ENCODE results near the gene SUPT6H.
"Not testable (repeated sequence)": the region's sequence is repeated elsewhere in the genome, so short reads cannot be mapped to it uniquely, and the experiment has no call there.

Gene SUPT6H

GRCh38 chr17:28719021-28719433 is 57.0 kb downstream of the SUPT6H start:
- DNase-seq (ENCODE audit: low spot score), result no peak

DNA sequence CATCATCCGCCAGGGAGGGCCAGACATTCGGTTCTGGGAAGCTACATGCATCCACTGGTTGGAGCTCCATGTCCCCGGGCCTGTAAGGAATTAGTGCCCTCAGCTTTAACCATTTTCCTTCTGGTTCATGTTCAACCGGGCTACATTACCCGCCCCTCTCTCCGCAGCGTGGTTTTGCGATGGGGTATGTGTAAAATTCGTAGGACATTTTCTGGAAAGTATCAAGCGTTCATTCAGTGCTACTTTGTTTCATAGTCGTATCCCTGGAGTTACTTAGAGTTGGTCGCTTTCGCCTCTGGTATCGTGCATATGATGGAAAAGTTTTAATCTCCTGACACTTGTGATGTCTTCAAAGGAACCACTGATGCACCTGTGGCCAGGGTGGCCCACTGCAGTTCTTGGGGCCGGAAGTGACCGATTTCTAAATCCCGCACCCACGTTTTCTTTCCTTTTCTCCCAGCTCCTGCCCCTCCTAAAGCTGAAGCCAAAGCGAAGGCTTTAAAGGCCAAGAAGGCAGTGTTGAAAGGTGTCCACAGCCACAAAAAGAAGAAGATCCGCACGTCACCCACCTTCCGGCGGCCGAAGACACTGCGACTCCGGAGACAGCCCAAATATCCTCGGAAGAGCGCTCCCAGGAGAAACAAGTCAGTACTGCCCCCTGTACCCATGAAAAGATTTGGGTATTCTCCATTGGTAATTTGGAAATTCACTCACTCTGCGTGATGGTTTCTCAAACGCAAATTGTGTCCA is 58.4 kb downstream of the SUPT6H start:
- no peak for DNase-seq (ENCODE audit: low spot score)

- not testable (repeated sequence) for DNase-seq (ENCODE audit: low spot score)
Measured at GRCh38 chr17:28720997-28721329, 59.0 kb downstream of the SUPT6H start.

DNA sequence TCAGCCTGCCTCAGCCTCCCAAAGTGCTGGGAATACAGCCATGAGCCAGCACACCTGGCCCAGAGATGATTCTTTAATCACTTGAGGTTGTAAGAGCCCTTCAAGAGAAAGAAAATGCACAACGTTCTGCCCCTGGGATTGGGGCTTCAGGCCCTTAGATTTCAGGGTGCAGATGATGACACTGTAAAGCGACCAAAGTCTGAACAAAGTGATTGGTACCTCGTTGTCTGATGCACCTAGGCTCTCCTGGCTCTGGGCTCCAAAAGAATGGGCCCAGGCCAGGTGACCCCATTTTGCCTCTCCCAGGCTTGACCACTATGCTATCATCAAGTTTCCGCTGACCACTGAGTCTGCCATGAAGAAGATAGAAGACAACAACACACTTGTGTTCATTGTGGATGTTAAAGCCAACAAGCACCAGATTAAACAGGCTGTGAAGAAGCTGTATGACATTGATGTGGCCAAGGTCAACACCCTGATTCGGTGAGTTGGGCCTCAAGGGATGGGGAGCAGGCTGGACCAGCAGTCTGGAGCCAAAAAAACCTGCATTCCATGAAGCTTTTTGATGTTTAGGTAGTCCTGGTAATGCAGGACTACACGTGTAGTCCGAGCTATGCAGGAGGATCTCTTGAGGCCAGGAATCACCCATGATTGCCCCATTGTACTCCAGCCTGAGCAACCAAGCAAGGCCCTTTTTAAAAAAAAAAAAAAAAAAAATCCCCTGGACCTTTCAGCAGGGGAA is 60.6 kb downstream of the SUPT6H start:
- no peak for DNase-seq (ENCODE audit: low spot score)

DNA sequence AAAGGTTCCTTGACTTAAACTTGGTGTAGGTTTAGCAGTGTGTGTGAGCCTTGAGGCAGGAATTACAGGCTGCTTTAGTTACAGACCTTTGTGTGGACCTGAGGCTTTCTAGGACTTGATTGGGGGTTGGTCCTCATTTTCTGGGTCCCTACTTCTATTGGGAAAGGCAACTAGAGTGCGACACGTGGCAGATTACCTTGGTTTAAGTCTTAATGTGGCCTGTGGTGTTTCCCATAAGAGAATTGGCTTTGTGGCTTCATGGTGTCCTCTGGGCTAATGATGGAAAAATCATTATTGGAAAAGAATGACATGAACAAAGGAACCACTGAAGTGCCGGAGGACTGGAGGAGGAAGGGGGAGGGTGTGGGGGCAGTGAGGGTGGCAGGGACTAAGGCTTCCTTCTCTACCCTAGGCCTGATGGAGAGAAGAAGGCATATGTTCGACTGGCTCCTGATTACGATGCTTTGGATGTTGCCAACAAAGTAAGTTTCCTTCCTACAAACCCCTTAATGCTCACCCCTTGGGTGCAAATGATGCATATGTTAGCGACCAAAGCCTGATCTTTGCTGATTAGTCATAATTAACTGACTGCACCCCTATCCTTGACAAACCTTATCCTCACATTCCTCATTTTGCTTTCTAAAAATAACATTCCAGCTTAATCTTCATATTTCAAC is 61.3 kb downstream of the SUPT6H start:
- no peak for DNase-seq (ENCODE audit: low spot score)

- DNase-seq (ENCODE audit: low spot score), result not testable (repeated sequence)
Measured at GRCh38 chr17:28723836-28724499, 62.0 kb downstream of the SUPT6H start.

- DNase-seq (ENCODE audit: low spot score), result no peak
Measured at GRCh38 chr17:28724500-28725165, 62.6 kb downstream of the SUPT6H start.

DNA sequence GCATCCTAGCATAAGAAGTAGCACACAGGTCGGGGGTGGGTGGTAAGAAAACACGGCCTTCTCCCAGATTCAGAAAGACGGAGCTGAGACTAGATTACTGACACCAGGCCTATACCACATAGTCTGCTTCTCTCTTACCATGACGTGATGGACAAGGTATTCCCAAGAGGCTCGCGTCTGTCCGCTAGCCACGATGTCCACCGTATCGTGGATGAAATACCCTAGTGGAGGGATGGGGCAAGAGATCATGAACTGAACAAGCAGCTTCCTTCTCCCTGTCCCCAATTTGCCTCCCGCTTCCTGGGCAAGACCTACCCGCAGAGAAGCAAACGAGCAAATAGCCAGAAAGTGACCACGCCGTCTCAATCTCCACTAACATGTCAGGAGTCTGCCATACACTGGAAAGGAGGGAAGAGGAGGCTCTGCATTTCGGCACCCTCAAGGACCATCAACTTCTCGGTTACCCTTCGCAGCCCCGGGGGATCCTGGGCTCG is 63.2 kb downstream of the SUPT6H start:
- no peak for DNase-seq (ENCODE audit: low spot score)

DNA sequence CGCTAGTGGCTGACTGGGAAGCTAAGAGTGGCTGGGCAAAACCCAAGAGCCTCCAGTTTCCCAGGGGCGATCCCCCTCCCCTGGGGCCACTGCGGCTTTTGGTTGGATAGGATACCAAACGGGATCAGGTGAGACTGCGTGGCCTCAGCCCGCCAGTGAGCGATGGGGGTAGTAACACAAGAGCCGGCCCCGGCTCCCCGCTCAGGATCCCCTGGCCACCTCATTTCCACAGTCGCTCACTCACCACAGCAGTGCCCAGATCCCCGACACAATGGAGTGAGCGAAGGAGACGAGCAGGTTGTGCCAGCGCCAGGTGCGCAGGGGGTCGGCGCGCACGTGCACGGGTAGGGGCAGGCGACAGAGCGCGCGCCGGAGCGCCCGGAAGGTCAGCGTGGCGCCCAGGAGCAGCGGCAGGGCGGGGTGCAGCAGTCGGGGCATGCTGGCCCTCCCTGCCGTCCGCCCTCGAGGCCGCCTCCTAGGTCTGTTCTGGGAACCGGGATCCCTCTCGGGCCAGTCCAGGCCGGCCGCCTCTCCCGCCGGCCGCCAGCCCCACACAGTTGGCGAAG is 63.7 kb downstream of the SUPT6H start:
- no peak for DNase-seq (ENCODE audit: low spot score)

- DNase-seq (ENCODE audit: low spot score), result peak; percentile 59
Measured at GRCh38 chr17:28726226-28726626, 64.2 kb downstream of the SUPT6H start, which contains the start of gene TLCD1. Gene TLCD1 (minus strand): TSS chr17:28726233. CDS start chr17:28726097, 136 bp downstream.

GRCh38 chr17:28726627-28727491 is 64.9 kb downstream of the SUPT6H start:
- peak; percentile 90 for DNase-seq (ENCODE audit: low spot score)

DNA sequence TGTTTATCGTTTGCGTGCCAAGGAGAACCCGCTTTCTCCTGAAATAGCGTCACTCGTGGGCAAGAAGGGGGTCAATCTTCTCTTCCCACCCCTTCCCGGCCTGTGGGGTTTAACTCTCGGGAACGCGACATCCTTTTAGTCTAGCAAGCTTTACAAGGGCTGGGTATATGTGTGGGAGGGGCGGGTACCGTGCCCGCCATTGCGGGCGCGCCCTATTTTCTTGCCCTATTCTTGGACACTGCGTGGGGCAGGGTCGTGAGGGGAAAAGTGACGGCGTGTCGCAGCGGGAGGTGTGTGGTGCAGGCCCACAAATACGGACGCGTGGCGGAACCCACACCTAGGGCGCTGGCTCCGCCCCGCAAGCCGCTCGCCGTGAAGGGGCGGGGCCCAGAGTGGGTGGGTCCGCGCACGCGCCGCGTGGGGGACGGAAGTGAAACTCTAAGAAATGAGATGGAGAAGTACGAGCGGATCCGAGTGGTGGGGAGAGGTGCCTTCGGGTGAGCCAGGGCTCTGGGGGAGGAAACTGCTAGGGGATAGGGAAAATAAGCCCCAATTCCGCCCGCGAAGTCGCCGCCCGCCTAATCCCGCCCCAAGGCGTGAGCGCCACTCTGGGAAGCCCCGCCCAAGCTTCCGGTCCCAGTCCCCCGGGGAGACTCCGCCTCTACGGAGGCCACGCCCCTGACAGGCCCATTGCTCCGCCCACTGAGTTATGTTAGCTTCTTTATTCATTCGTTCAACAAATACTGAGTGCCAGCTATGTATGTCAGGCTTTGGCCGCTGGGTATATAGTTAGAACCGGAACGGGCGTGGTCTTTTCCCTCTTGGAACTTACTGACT is 66.6 kb downstream of the SUPT6H start, which contains the start of gene NEK8:
TSS of gene NEK8 (plus strand) at position 425 of the 837 bp plus-strand sequence. CDS start at position 451, 26 bp downstream.
- peak; percentile 95 for DNase-seq (ENCODE audit: low spot score)

GRCh38 chr17:28729950-28730330 is 67.9 kb downstream of the SUPT6H start:
- DNase-seq (ENCODE audit: low spot score), result no peak

GRCh38 chr17:28733346-28733745 is 71.3 kb downstream of the SUPT6H start:
- no peak for DNase-seq (ENCODE audit: low spot score)

DNA sequence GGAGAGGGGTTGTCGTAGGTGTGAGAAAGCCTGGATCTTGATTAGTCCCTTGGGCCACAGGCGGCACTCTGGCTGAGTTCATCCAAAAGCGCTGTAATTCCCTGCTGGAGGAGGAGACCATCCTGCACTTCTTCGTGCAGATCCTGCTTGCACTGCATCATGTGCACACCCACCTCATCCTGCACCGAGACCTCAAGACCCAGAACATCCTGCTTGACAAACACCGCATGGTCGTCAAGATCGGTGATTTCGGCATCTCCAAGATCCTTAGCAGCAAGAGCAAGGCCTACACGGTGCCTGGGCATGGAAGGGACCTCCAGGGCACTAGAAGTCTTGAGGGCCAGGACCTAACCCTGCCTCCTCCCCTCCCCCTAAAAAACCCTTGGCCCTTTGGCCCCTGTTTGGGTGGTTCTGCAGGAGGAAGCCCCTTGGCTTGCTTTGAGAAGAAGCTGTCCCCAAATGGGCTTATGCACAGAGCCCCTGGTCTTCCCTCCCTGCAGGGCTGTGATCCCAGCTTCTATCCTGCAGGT is 72.8 kb downstream of the SUPT6H start:
- no peak for DNase-seq (ENCODE audit: low spot score)

DNA sequence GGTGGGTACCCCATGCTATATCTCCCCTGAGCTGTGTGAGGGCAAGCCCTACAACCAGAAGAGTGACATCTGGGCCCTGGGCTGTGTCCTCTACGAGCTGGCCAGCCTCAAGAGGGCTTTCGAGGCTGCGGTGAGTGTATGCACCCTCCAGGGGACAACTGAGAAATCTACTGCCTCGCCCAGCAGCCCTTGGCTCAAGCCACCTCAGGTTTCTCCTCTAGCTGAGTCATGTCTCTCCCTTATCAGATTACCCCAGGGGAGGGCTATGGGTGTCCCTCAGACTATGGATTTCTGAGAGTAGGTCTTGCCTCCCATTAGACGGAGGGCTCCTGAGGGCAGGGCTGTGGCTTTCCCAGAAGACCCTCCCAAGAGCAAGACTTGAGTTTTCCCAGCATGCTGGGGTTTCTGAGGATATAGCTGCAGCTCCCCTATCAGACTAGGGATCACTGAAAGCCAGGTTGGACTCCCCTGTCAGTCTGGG is 73.3 kb downstream of the SUPT6H start:
- DNase-seq (ENCODE audit: low spot score), result no peak

GRCh38 chr17:28735913-28736769 is 74.1 kb downstream of the SUPT6H start:
- DNase-seq (ENCODE audit: low spot score), result not testable (repeated sequence)

DNA sequence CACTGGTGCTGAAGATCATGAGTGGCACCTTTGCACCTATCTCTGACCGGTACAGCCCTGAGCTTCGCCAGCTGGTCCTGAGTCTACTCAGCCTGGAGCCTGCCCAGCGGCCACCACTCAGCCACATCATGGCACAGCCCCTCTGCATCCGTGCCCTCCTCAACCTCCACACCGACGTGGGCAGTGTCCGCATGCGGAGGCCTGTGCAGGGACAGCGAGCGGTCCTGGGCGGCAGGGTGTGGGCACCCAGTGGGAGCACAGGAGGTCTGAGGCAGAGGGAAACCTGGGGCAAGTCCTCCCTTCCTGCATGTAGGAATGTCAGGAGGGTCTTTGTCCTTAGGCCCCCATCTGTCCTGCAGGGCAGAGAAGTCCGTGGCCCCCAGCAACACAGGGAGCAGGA is 75.3 kb downstream of the SUPT6H start:
- DNase-seq (ENCODE audit: low spot score), result no peak
